ENCODE measurements around the gene HTD2.

Gene HTD2

DNA sequence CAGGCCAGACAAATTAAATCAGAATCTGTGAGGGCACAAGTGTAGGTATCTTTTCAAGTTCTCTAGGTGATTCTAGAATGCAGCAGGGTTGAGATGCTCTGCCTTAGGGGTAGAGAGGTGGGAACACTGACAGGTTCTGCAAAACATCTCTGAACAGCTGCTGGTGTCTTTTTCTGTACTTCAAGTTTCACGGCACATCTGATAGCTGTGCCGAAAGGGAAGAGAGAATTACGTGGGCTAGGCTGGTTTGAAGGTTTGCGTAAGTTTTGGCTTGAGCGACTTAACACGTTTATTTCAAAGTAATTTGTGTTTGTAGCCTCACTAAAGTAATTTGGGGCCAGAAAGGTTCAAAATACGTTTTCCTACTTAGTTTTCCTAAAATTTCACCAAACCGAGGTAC is 48.9 kb downstream of the HTD2 start:
- H3K4me3 Mint-ChIP-seq: no peak overlapping the region
- peaks cover 19% of the 10 kb centered on the region for H3K4me1 Mint-ChIP-seq
- no peak overlapping the region for H3K27ac Mint-ChIP-seq
- H3K27me3 Mint-ChIP-seq (ENCODE audit: low read depth, poor library complexity): peaks cover 10% of the 10 kb centered on the region
- TF ChIP-seq, protein P1, sequence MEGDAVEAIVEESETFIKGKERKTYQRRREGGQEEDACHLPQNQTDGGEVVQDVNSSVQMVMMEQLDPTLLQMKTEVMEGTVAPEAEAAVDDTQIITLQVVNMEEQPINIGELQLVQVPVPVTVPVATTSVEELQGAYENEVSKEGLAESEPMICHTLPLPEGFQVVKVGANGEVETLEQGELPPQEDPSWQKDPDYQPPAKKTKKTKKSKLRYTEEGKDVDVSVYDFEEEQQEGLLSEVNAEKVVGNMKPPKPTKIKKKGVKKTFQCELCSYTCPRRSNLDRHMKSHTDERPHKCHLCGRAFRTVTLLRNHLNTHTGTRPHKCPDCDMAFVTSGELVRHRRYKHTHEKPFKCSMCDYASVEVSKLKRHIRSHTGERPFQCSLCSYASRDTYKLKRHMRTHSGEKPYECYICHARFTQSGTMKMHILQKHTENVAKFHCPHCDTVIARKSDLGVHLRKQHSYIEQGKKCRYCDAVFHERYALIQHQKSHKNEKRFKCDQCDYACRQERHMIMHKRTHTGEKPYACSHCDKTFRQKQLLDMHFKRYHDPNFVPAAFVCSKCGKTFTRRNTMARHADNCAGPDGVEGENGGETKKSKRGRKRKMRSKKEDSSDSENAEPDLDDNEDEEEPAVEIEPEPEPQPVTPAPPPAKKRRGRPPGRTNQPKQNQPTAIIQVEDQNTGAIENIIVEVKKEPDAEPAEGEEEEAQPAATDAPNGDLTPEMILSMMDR (IDR thresholded peaks at IDR 0.05): no peak
- peaks cover 4% of the 10 kb centered on the region for H3K36me3 Mint-ChIP-seq (ENCODE audit: low read depth)
- no peak for DNase-seq
- no peaks in the 10 kb centered on the region for H3K9me3 Mint-ChIP-seq

- no peak for DNase-seq
- Mint-ChIP-seq H3K27ac (peak overlapping the region; percentile 57), H3K36me3 (ENCODE audit: low read depth) (peaks cover 4% of the 10 kb centered on the region), H3K4me1 (peaks cover 19% of the 10 kb centered on the region), H3K27me3 (ENCODE audit: low read depth, poor library complexity) (peaks cover 10% of the 10 kb centered on the region), H3K9me3 (no peaks in the 10 kb centered on the region), H3K4me3 (no peak overlapping the region)
- TF ChIP-seq, protein P1 (IDR thresholded peaks at IDR 0.05): no peak
Measured at GRCh38 chr3:58356054-58356453, 49.7 kb downstream of the HTD2 start.

GRCh38 chr3:58357402-58357801 is 51.1 kb downstream of the HTD2 start:
- TF ChIP-seq, protein P1 (IDR thresholded peaks at IDR 0.05): no peak
- peaks cover 6% of the 10 kb centered on the region for H3K27me3 Mint-ChIP-seq (ENCODE audit: low read depth, poor library complexity)
- peaks cover 13% of the 10 kb centered on the region for H3K4me1 Mint-ChIP-seq
- no peaks in the 10 kb centered on the region for H3K9me3 Mint-ChIP-seq
- no peak overlapping the region for H3K27ac Mint-ChIP-seq
- H3K4me3 Mint-ChIP-seq: no peak overlapping the region
- peaks cover 4% of the 10 kb centered on the region for H3K36me3 Mint-ChIP-seq (ENCODE audit: low read depth)
- no peak for DNase-seq

GRCh38 chr3:58358092-58358491 is 51.8 kb downstream of the HTD2 start:
- Mint-ChIP-seq H3K4me1 (peaks cover 10% of the 10 kb centered on the region), H3K4me3 (no peak overlapping the region), H3K36me3 (ENCODE audit: low read depth) (no peaks in the 10 kb centered on the region), H3K27ac (no peak overlapping the region), H3K27me3 (ENCODE audit: low read depth, poor library complexity) (peaks cover 6% of the 10 kb centered on the region), H3K9me3 (no peaks in the 10 kb centered on the region)
- DNase-seq: no peak
- TF ChIP-seq, protein P1 (IDR thresholded peaks at IDR 0.05): no peak

DNA sequence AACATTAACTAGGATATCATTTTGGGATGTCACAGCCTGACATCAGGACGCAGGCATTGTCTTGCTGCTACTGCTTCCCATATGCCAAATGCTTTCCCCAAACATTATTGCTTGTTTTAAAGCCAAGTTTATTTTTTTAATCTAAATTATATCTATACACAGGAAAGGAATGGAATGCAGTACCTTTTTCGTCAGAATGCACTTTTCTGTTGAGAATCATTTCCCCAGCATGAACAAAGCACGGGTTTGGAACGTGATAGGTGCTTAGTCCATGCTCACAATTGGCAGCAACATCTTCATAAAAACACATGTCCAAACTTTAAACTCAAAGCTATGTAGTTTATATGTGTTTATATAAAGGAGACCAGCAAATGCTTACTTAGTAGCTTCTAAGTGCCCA is 52.5 kb downstream of the HTD2 start:
- TF ChIP-seq, protein P1 (IDR thresholded peaks at IDR 0.05): no peak
- H3K9me3 Mint-ChIP-seq: no peaks in the 10 kb centered on the region
- H3K36me3 Mint-ChIP-seq (ENCODE audit: low read depth): no peaks in the 10 kb centered on the region

GRCh38 chr3:58359621-58360020 is 53.3 kb downstream of the HTD2 start:
- H3K9me3 Mint-ChIP-seq: no peaks in the 10 kb centered on the region
- no peaks in the 10 kb centered on the region for H3K36me3 Mint-ChIP-seq (ENCODE audit: low read depth)
- peaks cover 4% of the 10 kb centered on the region for H3K27me3 Mint-ChIP-seq (ENCODE audit: low read depth, poor library complexity)
- TF ChIP-seq, protein P1 (IDR thresholded peaks at IDR 0.05): no peak
- peaks cover 10% of the 10 kb centered on the region for H3K4me1 Mint-ChIP-seq
- no peak for DNase-seq
- H3K27ac Mint-ChIP-seq: no peak overlapping the region
- no peak overlapping the region for H3K4me3 Mint-ChIP-seq

More for the DNA sequence above, 52.5 kb downstream of the HTD2 start:
- Mint-ChIP-seq H3K27ac (no peak overlapping the region), H3K27me3 (ENCODE audit: low read depth, poor library complexity) (peaks cover 6% of the 10 kb centered on the region), H3K4me1 (peaks cover 10% of the 10 kb centered on the region), H3K4me3 (no peak overlapping the region)
- no peak for DNase-seq

Measured in nephron progenitor cell (in vitro differentiated cells).